ENCODE measurements around the gene KIF26A.

The KIF26A gene

GRCh38 chr14:104209985-104210816, 71.8 kb downstream of the KIF26A start:
- DNase-seq (ENCODE audit: low spot score): no peak

- DNase-seq (ENCODE audit: low spot score): no peak
Observed at GRCh38 chr14:104210817-104211195, 72.4 kb downstream of the KIF26A start.

- DNase-seq (ENCODE audit: low spot score): no peak
Observed at GRCh38 chr14:104211215-104211614, 72.8 kb downstream of the KIF26A start.

GRCh38 chr14:104211741-104212140, 73.4 kb downstream of the KIF26A start:
- DNase-seq (ENCODE audit: low spot score): no peak

GRCh38 chr14:104212206-104213095, 74.1 kb downstream of the KIF26A start:
- DNase-seq (ENCODE audit: low spot score): no peak

- no peak for DNase-seq (ENCODE audit: low spot score)
Observed at GRCh38 chr14:104213301-104214034, 75.1 kb downstream of the KIF26A start.

- no peak for DNase-seq (ENCODE audit: low spot score)
Observed at GRCh38 chr14:104214431-104215218, 76.2 kb downstream of the KIF26A start.

- no peak for DNase-seq (ENCODE audit: low spot score)
Observed at GRCh38 chr14:104215706-104216334, 77.4 kb downstream of the KIF26A start.

- no peak for DNase-seq (ENCODE audit: low spot score)
Observed at GRCh38 chr14:104216457-104216856, 78.1 kb downstream of the KIF26A start.

GRCh38 chr14:104217486-104218360, 79.3 kb downstream of the KIF26A start:
- DNase-seq (ENCODE audit: low spot score): no peak

- DNase-seq (ENCODE audit: low spot score): no peak
Observed at GRCh38 chr14:104218361-104219180, 80.2 kb downstream of the KIF26A start.

- DNase-seq (ENCODE audit: low spot score): no peak
Observed at GRCh38 chr14:104219731-104220214, 81.4 kb downstream of the KIF26A start.

- no peak for DNase-seq (ENCODE audit: low spot score)
Observed at GRCh38 chr14:104220215-104221070, 82.1 kb downstream of the KIF26A start.

- DNase-seq (ENCODE audit: low spot score): no peak
Observed at GRCh38 chr14:104221071-104221625, 82.8 kb downstream of the KIF26A start.

GRCh38 chr14:104221636-104222369, 83.4 kb downstream of the KIF26A start:
- DNase-seq (ENCODE audit: low spot score): no peak

- no peak for DNase-seq (ENCODE audit: low spot score)
Observed at GRCh38 chr14:104222396-104223036, 84.1 kb downstream of the KIF26A start.
